Smooth muscle cell (in vitro differentiated cells): Measurements from ENCODE around the gene KRTAP12-4. TPM values are rescaled to one million over a fixed set of nuclear protein-coding genes. Genes with fewer than 3 reads are reported as not detected.
"Not testable (repeated sequence)": the region's sequence is repeated elsewhere in the genome, so short reads cannot be mapped to it uniquely, and the experiment has no call there.

Source experiments
- DNase-seq: peaks from one replicate; lab custom pipeline; 2025; ENCODE audit not compliant: unreplicated experiment; lab: John Stamatoyannopoulos, UW
- H2AFZ ChIP-seq: fragments of 200-600 bp; sonication (generic); 2 replicates; pipeline ENCODE4 v1.6.0; 2016; ENCODE audit warnings: antibody characterized with exemption, low read depth, mild to moderate bottlenecking
- H3F3A ChIP-seq: fragments of 200-600 bp; sonication (generic); 2 replicates; pipeline ENCODE4 v1.6.0; 2017; ENCODE audit warnings: antibody characterized with exemption, low read depth
- H3K27ac ChIP-seq: fragments of 200-600 bp; sonication (generic); 2 replicates; pipeline ENCODE4 v1.5.1; 2016; ENCODE audit warnings: low read depth, mild to moderate bottlenecking
- H3K27me3 ChIP-seq: fragments of 200-600 bp; sonication (generic); 2 replicates; pipeline ENCODE4 v1.6.1; 2016; ENCODE audit warnings: low read depth, mild to moderate bottlenecking
- H3K36me3 ChIP-seq: fragments of 200-600 bp; sonication (generic); 2 replicates; pipeline ENCODE4 v1.5.1; 2016; ENCODE audit warnings: low read depth
- H3K4me1 ChIP-seq: fragments of 200-600 bp; sonication (generic); 2 replicates; pipeline ENCODE4 v1.5.1; 2016; ENCODE audit warnings: low read depth
- H3K4me2 ChIP-seq: fragments of 200-600 bp; sonication (generic); 2 replicates; pipeline ENCODE4 v1.6.0; 2016; ENCODE audit warnings: mild to moderate bottlenecking
- H3K4me3 ChIP-seq: fragments of 200-600 bp; sonication (generic); 2 replicates; pipeline ENCODE4 v1.5.1; 2016; ENCODE audit warnings: mild to moderate bottlenecking
- H3K79me2 ChIP-seq: fragments of 200-600 bp; sonication (generic); 2 replicates; pipeline ENCODE4 v1.6.0; 2016; ENCODE audit warnings: low read depth, mild to moderate bottlenecking
- H3K9ac ChIP-seq: fragments of 200-600 bp; sonication (generic); 2 replicates; pipeline ENCODE4 v1.6.0; 2016; ENCODE audit warnings: low read depth
- H3K9me3 ChIP-seq: fragments of 200-600 bp; sonication (generic); replicated peaks from 2 replicates; pipeline ENCODE4 v1.5.1; 2016; ENCODE audit warnings: low read depth
- H4K20me1 ChIP-seq: fragments of 200-600 bp; sonication (generic); 2 replicates; pipeline ENCODE4 v1.6.0; 2016; ENCODE audit warnings: low read depth
- WGBS: methylation state at CpG from one replicate; pipeline ENCODE4 v1.1.7; 2016; ENCODE audit warnings: low lambda C conversion rate; 5-methylcytosine and 5-hydroxymethylcytosine counted together
- polyA plus RNA-seq: library from polyadenylated mRNA; unstranded; fragments of >200 nt; fragmentation: Nextera tagmentation; extraction: Ambion mirVana; gene quantifications from 2 replicates; pipeline ENCODE4 v1.2.1, GENCODE V29; 2016
- total RNA-seq: library from RNA; depleted of rRNA; stranded (reverse); fragments of >200 nt; gene quantifications from 2 replicates; pipeline ENCODE4 v1.2.3, GENCODE V29; 2014
- TF ChIP-seq, protein P1 (sequence below): fragments of 200-600 bp; sonication (generic); IDR thresholded peaks from 2 replicates; pipeline ENCODE4 v1.5.1; 2017; ENCODE audit warnings: borderline replicate concordance, mild to moderate bottlenecking, antibody characterized with exemption; ENCODE audit not compliant: insufficient read depth, poor library complexity, severe bottlenecking

Gene KRTAP12-4
- total and polyA plus RNA-seq, 2 experiments from 2014 or later: not detected

DNA sequence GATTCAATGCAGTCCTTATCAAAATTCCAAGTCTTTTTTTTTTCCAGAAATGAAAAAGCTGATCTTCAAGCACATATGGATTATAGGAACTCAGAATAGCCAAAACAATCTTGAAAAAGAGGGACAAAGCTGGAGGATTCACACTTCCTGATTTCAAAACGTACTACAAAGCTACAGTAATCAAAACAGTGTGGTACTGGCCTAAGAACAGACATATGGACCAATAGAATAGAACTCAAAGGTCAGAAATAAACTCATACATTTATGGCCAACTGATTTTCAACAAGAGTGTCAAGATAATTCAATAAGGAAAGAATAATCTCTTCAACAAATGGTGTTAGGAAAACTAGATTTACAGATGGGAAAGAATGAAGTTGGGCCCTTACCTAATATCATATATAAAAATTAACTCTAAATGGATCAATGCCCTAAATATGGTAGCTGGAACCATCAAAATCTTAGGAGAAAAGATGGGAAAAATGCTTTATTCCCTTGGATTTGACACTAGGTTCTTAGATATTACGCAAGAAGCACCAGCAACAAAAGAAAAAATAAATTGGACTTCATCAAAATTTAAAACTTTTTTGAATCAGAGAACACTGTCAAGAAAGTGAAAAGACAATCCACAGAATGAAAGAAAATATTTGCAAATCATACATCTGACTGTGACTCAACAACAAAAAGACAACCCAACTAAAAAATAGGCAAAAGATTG lies 38.5 kb upstream of the KRTAP12-4 start:
- Histone ChIP-seq H3K79me2 (no peaks in the 10 kb centered on the region), H4K20me1 (no peaks in the 10 kb centered on the region), H2AFZ (no peak overlapping the region), H3K9me3 (no peaks in the 10 kb centered on the region), H3K4me3 (no peak overlapping the region), H3K4me1 (peaks cover 6% of the 10 kb centered on the region), H3K36me3 (no peaks in the 10 kb centered on the region), H3K27me3 (no peaks in the 10 kb centered on the region), H3K27ac (no peak overlapping the region), H3F3A (peaks cover 15% of the 10 kb centered on the region), H3K9ac (no peak overlapping the region), H3K4me2 (no peak overlapping the region)
- DNase-seq: no peak
- 48% methylated on average over 2 of the region's 2 CpGs for WGBS
- TF ChIP-seq, protein P1, sequence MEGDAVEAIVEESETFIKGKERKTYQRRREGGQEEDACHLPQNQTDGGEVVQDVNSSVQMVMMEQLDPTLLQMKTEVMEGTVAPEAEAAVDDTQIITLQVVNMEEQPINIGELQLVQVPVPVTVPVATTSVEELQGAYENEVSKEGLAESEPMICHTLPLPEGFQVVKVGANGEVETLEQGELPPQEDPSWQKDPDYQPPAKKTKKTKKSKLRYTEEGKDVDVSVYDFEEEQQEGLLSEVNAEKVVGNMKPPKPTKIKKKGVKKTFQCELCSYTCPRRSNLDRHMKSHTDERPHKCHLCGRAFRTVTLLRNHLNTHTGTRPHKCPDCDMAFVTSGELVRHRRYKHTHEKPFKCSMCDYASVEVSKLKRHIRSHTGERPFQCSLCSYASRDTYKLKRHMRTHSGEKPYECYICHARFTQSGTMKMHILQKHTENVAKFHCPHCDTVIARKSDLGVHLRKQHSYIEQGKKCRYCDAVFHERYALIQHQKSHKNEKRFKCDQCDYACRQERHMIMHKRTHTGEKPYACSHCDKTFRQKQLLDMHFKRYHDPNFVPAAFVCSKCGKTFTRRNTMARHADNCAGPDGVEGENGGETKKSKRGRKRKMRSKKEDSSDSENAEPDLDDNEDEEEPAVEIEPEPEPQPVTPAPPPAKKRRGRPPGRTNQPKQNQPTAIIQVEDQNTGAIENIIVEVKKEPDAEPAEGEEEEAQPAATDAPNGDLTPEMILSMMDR: no peak

DNA sequence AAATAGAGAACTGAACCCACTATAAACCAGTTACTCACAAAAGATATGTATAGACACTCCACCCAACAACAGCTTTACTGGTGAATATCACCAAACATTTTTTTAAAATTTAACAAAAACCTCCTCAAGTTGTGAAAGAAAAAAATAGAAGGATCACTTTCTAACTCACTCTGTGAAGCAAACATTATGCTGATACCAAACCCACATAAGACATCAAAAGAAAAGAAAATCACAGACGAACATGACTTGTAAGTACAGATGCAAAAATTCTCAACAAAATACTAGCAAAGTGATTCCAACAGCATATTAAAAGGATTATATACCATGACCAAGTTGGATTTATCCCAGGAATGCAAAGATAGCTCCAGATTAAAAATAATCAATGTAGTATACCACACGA lies 37.2 kb upstream of the KRTAP12-4 start:
- H3K79me2 ChIP-seq: no peaks in the 10 kb centered on the region
- peak overlapping the region; percentile 76 for H3K27ac ChIP-seq
- no peaks in the 10 kb centered on the region for H4K20me1 ChIP-seq
- 46% methylated on average over 2 of the region's 2 CpGs for WGBS
- peaks cover 5% of the 10 kb centered on the region for H3K4me1 ChIP-seq
- no peak overlapping the region for H3K4me3 ChIP-seq
- peaks cover 15% of the 10 kb centered on the region for H3F3A ChIP-seq
- H2AFZ ChIP-seq: no peak overlapping the region
- TF ChIP-seq, protein P1: no peak
- H3K9ac ChIP-seq: no peak overlapping the region
- DNase-seq: no peak
- no peaks in the 10 kb centered on the region for H3K27me3 ChIP-seq
- peak overlapping the region; percentile 34 for H3K4me2 ChIP-seq
- H3K9me3 ChIP-seq: no peaks in the 10 kb centered on the region
- H3K36me3 ChIP-seq: no peaks in the 10 kb centered on the region

DNA sequence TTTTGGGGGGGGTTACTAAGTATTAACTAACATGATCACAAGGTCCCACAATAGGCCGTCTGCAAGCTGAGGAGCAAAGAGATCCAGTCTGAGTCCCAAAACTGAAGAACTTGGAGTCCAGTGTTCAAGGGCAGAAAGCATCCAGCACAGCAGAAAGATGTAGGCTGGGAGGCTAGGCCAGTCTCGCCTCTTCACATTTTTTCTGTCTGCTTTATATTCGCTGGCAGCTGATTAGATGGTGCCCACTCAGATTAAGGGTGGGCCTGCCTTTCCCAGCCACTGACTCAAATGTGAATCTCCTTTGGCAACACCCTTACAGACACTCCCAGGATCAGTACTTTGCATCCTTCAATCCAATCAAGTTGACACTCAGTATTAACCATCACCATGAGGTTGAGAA lies 35.3 kb upstream of the KRTAP12-4 start:
- not testable (repeated sequence) for H2AFZ ChIP-seq, H3K27me3 ChIP-seq, H3K9ac ChIP-seq, H3K79me2 ChIP-seq, H4K20me1 ChIP-seq, H3K9me3 ChIP-seq, H3K4me3 ChIP-seq, H3K36me3 ChIP-seq, DNase-seq
- 47% methylated on average over 3 of the region's 3 CpGs for WGBS
- peak overlapping the region; percentile 35 for H3K4me2 ChIP-seq
- peaks cover 15% of the 10 kb centered on the region for H3F3A ChIP-seq
- peak overlapping the region; percentile 76 for H3K27ac ChIP-seq
- peaks cover 12% of the 10 kb centered on the region for H3K4me1 ChIP-seq

DNA sequence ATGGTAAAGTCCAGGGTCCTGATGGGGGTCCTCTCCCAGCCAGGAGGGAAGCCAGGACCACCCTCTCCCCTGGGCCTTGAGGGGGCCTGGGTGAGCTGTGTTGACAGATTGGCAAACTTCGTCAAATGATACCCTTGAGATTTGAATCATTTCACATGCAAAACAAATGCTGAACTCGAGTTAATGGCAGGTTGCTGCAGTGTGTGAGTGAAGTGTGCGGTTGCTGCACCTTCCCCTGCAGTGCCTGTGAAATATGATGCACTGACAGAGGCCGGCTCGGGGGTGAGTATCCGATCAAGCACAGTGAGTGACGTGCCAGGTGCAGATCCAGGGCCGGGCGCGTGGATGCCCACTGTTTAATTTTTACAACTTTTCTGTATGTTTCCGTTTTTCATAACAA lies 33.2 kb upstream of the KRTAP12-4 start:
- Histone ChIP-seq H3K27ac (no peak overlapping the region), H3K9ac (no peak overlapping the region), H3K79me2 (no peaks in the 10 kb centered on the region), H3F3A (peaks cover 14% of the 10 kb centered on the region), H2AFZ (no peak overlapping the region), H3K4me1 (peaks cover 12% of the 10 kb centered on the region), H3K27me3 (no peaks in the 10 kb centered on the region), H3K9me3 (no peaks in the 10 kb centered on the region), H4K20me1 (no peaks in the 10 kb centered on the region), H3K36me3 (no peaks in the 10 kb centered on the region), H3K4me3 (no peak overlapping the region), H3K4me2 (no peak overlapping the region)
- WGBS: 88% methylated on average over 11 of the region's 11 CpGs
- TF ChIP-seq, protein P1: no peak
- DNase-seq: no peak
